Kidney tubule cell (primary cell): ENCODE results near the gene OR2K2.
"Not testable (repeated sequence)": the region's sequence is repeated elsewhere in the genome, so short reads cannot be mapped to it uniquely, and the experiment has no call there.

ENCODE experiments used
- DNase-seq: peaks from one replicate; pipeline ENCODE4 v3.0.0-alpha.2; 2018; ENCODE audit warnings: low spot score

The OR2K2 gene

GRCh38 chr9:111330124-111330523, at the start of gene OR2K2:
TSS of gene OR2K2 (minus strand) at chr9:111330224. CDS start at chr9:111328433, 1,791 bp downstream.
- no peak for DNase-seq

- DNase-seq: peak; percentile 21
These were observed 46.0 kb upstream of the OR2K2 start for GRCh38 chr9:111375817-111376564.

DNA sequence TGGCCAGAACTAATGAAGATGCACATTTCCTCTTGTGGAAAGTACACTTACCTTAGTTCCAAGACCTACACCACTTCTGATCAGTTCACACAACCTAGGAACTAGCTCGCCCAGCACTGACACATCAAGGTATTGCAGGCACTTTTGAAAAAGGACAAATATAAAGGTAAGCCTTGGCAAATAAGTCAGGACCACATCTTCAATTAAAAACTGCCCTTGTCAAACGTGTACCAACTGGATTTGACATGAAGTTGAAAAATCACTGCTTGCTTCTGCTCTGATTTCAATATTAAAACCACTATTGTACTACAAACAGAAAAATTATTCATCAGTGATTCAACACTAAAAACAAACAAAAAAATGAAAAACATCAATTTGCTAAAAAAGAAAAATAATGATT, 45.0 kb upstream of the OR2K2 start:
- no peak for DNase-seq

GRCh38 chr9:111372297-111372696, 42.3 kb upstream of the OR2K2 start:
- no peak for DNase-seq

GRCh38 chr9:111366978-111367377, 37.0 kb upstream of the OR2K2 start:
- no peak for DNase-seq

- DNase-seq: no peak
These were observed 32.5 kb upstream of the OR2K2 start for GRCh38 chr9:111362526-111362925.

GRCh38 chr9:111360881-111361280, 30.9 kb upstream of the OR2K2 start:
- DNase-seq: no peak

GRCh38 chr9:111356481-111357244, 26.6 kb upstream of the OR2K2 start:
- peak; percentile 83 for DNase-seq

GRCh38 chr9:111352545-111352944, 22.5 kb upstream of the OR2K2 start:
- DNase-seq: no peak

DNA sequence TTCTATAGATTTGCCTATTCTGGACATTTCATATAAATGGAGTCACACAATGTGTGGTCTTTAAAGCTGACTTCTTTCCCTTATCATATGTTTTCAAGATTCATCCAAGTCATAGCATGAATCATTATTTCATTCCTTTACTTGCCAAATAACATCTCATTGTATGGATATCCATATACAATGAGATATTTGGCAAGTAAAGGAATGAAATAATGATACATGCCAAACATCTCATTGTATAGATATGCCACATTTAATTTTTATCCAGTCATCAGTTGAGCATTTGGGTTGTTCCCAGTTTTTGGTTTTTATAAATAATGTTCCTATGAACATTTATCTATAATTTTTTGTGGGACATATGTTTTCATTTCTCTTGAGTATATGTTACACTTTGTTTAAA, 20.5 kb upstream of the OR2K2 start:
- DNase-seq: no peak

DNA sequence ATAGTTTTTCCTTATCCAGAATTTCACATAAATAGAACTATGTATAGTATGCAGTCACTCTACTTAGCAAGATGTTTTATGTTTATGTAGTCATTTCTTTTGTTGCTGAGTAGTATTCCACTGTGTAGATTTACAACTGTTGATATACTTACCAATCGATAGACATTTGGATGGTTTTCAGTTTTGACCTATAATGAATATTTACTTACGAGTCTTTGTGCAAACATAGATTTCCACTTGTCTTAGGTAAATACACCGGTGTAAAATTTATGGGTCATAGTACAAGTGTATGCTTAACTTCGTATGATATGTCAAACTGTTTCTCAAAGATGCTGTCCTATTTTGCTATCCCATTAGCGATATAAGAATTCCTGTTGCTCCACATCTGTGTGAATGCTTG, 19.7 kb upstream of the OR2K2 start:
- no peak for DNase-seq

- peak; percentile 79 for DNase-seq
These were observed 18.8 kb upstream of the OR2K2 start for GRCh38 chr9:111348821-111349271.

- DNase-seq: peak; percentile 15
These were observed 4.4 kb upstream of the OR2K2 start for GRCh38 chr9:111334318-111334863.

DNA sequence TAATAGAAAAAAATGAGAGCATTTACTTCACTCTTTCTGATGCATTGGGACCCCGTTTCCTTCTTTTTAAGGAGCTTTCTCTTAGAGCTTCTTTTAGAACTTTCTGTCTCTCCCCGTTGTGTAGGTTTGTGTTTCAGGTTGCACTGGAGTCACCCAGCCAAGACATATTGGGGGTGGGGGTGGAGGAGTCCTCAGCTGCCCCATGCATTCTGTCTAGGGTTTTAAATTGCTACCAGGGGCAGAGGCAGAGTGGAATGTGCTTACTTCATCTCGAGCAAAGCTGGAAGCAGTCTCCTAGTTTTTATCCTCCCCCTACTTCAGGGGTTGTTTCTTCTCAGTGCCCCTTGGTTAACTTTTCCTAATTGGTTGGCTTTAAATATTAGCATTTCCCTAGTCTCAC, 9.4 kb downstream of the OR2K2 start:
- DNase-seq: no peak

- DNase-seq: no peak
These were observed 13.2 kb downstream of the OR2K2 start for GRCh38 chr9:111316796-111317195.

DNA sequence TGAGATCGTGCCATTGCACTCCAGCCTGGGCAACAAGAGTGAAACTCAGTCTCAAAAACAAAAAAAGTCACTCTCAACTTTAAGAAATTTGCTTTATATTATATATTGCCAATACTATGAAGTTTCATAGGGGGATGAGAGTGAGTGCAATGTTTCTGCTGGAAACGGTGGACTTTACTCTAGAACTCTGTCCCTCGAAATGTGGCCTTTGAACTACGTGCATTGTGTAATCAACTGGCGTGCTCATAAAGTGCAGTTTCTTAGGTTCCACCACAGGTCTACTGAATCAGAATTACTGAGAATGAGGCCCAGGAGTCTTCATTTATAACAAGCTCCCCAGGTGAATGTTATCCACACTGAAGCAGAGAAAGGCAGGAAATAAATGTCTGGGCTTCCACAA, 24.1 kb downstream of the OR2K2 start:
- no peak for DNase-seq

- DNase-seq: not testable (repeated sequence)
These were observed 26.0 kb downstream of the OR2K2 start for GRCh38 chr9:111304000-111304399.

GRCh38 chr9:111301195-111301594, 28.8 kb downstream of the OR2K2 start:
- DNase-seq: peak; percentile 15

DNA sequence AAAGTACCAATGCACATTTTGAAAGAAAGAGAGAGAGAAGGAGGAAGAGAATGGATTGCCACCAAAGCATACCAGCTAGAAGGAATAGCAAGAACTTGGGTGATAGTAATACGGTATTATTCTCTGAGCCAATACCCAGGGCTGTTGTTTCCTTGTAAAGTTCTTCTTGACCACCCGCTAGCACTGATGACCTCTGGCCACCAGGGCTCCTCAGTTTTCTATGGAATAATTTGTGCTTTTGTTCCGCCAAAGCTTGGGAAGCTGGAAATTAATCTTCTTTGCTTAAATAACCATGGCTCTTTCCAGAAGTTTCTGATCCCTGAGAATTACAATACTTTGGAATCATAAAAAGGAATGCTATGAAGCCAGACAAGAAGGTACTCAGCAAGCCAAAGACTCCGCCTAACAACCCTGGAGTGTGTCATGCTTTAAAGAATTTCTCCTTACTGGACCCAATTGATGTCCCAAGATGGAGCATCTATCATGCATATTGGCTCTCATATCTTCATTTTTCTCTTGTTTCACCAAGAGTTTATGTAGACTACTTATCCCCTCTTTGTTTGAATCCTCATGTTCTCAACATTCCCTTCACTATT, 29.8 kb downstream of the OR2K2 start:
- DNase-seq: no peak

GRCh38 chr9:111299599-111299966, 30.4 kb downstream of the OR2K2 start:
- not testable (repeated sequence) for DNase-seq

DNA sequence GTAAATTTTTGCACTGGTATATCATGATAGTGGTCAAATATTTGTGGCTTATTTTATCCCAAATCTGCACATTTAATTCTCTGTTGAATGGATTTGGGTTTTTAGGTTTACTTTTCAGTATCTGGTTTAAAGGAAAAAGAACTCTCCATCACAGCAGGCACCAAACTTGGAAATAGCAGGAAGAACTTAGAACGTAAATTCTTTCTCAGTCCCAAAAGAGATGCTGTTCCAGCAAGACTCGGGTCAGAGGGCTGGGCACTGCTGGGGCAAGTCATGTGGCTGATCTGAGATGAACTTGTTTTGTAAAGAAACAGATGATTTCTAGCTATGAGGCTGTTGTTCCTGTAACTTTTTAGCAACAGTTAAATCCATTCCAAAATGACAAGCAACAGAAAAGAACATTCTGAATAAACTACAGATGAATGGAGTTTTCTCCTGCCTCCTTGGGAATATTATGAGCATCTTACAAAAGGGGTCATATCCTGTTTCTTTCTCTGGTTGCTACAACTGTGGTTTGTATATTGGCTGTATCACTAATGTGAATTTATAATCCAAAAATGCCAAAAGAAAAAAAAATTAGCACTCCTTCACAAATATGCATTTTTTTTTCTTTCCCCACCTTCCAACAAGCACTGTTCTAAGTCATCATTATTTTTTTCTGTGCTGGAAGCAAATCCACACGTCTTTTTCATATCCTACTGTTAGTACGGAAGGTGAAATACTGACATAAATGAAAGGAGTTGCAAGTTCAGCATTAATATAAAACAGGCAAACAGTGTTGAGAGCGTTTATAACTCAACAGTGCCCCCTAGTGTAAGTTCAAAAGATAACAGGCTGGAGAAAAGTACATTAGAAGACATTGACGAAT, 31.1 kb downstream of the OR2K2 start:
- DNase-seq: peak; percentile 76

- DNase-seq: no peak
These were observed 31.9 kb downstream of the OR2K2 start for GRCh38 chr9:111298111-111298510.
